ENCODE results near the gene UBE4B. TPM values are rescaled to one million over a fixed set of nuclear protein-coding genes. Genes with fewer than 3 reads are reported as not detected.

UBE4B gene
- total RNA-seq, 1 experiment from 2014 or later = 44.7 TPM

DNA sequence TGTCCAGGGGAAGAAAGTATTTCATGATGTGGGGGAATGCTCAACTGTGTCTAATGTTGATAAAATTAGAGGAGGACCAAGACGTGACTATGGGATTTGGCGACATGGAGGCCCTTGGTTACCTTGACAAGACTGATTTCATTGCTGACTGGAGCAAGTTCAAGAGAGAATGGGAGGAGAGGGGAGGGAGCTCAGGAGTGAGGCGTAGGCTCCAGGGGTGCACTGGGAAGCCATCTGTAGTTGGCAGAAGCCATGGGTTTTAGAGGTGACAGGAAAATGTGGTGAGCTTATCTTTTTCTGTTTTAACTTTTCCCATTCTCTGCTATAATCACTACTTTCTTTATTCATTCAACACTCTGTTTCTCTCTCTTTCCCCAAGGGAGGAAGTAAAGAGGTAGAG lies 15.8 kb downstream of the UBE4B start:
- ChIA-PET POLR2A (no interaction called here), CTCF (no interaction called here), RAD21 (ENCODE audit: low non-redundant PET in 1 of 2, low total read pairs in 2 of 2, uncharacterized antibody in 2 of 2, unreplicated experiment in 2 of 2) (interaction anchor here in 1 of 2 experiments (0.6 kb wide), 1 partner anchor 14 kb away, joined by 3 read pairs; no protein-coding TSS in a partner anchor)
- no peaks in the 10 kb centered on the region for H3K36me3 ChIP-seq (ENCODE audit: control insufficient read depth in 1 of 2, insufficient read depth in 2 of 2, low read length in 2 of 2)
- H3K27ac ChIP-seq (ENCODE audit: low read depth, low read length) = no peak overlapping the region
- DNase-seq (ENCODE audit: low read depth, low spot score) (no peak), ATAC-seq (no peak)
- TF ChIP-seq CTCF (IDR thresholded peaks at IDR 0.05 in 2 of 3, conservative IDR thresholded peaks at IDR 0.05 in 1 of 3; ENCODE audit: borderline replicate concordance in 1 of 3, insufficient read depth in 1 of 3, low read depth in 2 of 3, low read length in 2 of 3) (no peak), ELF1 (IDR thresholded peaks at IDR 0.05; ENCODE audit: borderline replicate concordance, low read depth) (no peak), ZFX (IDR thresholded peaks at IDR 0.05) (no peak), ZBTB33 (IDR thresholded peaks at IDR 0.05; ENCODE audit: extremely low read depth, insufficient replicate concordance, low read length) (no peak), FOSL1 (IDR thresholded peaks at IDR 0.05; ENCODE audit: low read depth) (no peak), ATF3 (IDR thresholded peaks at IDR 0.05) (no peak), EZH2 (IDR thresholded peaks at IDR 0.05) (no peak), POLR2A (IDR thresholded peaks at IDR 0.05; ENCODE audit: borderline replicate concordance, extremely low read depth, insufficient read depth, insufficient read length) (no peak), POLR2AphosphoS5 (IDR thresholded peaks at IDR 0.05; ENCODE audit: low read depth, low read length) (no peak), TCF7L2 (IDR thresholded peaks at IDR 0.05; ENCODE audit: borderline replicate concordance, extremely low read depth, insufficient read depth, insufficient read length) (no peak), CEBPB (IDR thresholded peaks at IDR 0.05; ENCODE audit: low read depth) (no peak), ZNF274 (IDR thresholded peaks at IDR 0.05; ENCODE audit: low read depth, low read length) (no peak), JUND (IDR thresholded peaks at IDR 0.05) (no peak)
- H3K4me2 ChIP-seq (ENCODE audit: low read length) = no peak overlapping the region
- H3K4me3 ChIP-seq (replicated peaks in 1 of 2; ENCODE audit: low read depth in 1 of 2, low read length in 2 of 2) = no peak overlapping the region
- peaks cover 90% of the 10 kb centered on the region for H3K79me2 ChIP-seq (ENCODE audit: insufficient read depth, low read length)
- no peaks in the 10 kb centered on the region for H3K27me3 ChIP-seq (ENCODE audit: insufficient read depth, low read length)
- no peak overlapping the region for H2AFZ ChIP-seq (ENCODE audit: low read depth, low read length, poor library complexity, severe bottlenecking)
- H4K20me1 ChIP-seq (ENCODE audit: insufficient read depth) = no peaks in the 10 kb centered on the region
- intact Hi-C loops (cut with micrococcal nuclease) = no loop called here
- no peaks in the 10 kb centered on the region for H3K9me3 ChIP-seq (ENCODE audit: control insufficient read depth in 1 of 2, insufficient read depth in 1 of 2, low read depth in 1 of 2, low read length in 2 of 2)
- H3K9ac ChIP-seq (ENCODE audit: low read length) = no peak overlapping the region
- no TSS peak for BruUV-seq (replicated peaks)
- peaks cover 0 to 3% of the 10 kb centered on the region in 2 experiments; a peak in 1 of 4 replicates for H3K4me1 ChIP-seq (ENCODE audit: control insufficient read depth in 1 of 2, insufficient read depth in 2 of 2, low read length in 2 of 2)
- no peaks in the 10 kb centered on the region for H3K9me2 ChIP-seq (ENCODE audit: insufficient read depth)
